Measurements from ENCODE around the gene HDAC4.

GRCh38 chr2:239327536-239328350 is 73.1 kb downstream of the HDAC4 start:
- TF ChIP-seq POLR2A (IDR thresholded peaks at IDR 0.05; ENCODE audit: control extremely low read depth in 1 of 2, low read depth in 2 of 2, low read length in 2 of 2) (no peak), CBX5 (IDR thresholded peaks at IDR 0.05; ENCODE audit: low read depth, low read length) (no peak), JUN (IDR thresholded peaks at IDR 0.05; ENCODE audit: low read depth, low read length) (no peak), CHD2 (IDR thresholded peaks at IDR 0.05; ENCODE audit: low read length) (no peak), RAD21 (IDR thresholded peaks at IDR 0.05 in 1 of 2, conservative IDR thresholded peaks at IDR 0.05 in 1 of 2; ENCODE audit: low read depth in 2 of 2, low read length in 2 of 2) (no peak), CTCF (IDR thresholded peaks at IDR 0.05; ENCODE audit: control extremely low read depth in 1 of 3, insufficient read depth in 1 of 3, low read depth in 1 of 3, low read length in 3 of 3) (no peak), BACH1 (IDR thresholded peaks at IDR 0.05; ENCODE audit: low read length) (no peak)

Data from H1 (cell line).